ENCODE measurements around the gene SLC37A3.

DNA sequence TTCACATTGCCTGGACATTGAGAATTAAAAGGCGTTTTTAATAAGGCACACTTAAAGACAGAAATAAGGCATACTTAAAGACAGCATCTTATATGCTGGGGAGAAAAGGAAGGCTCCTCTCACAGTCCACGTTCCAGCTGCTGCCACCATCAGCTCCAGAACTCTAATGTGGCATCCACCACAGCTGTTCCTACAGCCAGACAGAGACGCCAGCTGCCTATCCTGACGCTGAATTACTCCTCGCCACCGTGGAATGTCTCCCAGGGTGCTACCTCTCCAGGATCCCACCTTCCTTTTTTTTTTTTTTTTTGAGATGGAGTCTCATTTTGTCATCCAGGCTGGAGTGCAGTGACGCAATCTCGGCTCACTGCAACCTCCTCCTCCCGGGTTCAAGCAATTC, 30.8 kb downstream of the SLC37A3 start:
- TF ChIP-seq, protein P1, sequence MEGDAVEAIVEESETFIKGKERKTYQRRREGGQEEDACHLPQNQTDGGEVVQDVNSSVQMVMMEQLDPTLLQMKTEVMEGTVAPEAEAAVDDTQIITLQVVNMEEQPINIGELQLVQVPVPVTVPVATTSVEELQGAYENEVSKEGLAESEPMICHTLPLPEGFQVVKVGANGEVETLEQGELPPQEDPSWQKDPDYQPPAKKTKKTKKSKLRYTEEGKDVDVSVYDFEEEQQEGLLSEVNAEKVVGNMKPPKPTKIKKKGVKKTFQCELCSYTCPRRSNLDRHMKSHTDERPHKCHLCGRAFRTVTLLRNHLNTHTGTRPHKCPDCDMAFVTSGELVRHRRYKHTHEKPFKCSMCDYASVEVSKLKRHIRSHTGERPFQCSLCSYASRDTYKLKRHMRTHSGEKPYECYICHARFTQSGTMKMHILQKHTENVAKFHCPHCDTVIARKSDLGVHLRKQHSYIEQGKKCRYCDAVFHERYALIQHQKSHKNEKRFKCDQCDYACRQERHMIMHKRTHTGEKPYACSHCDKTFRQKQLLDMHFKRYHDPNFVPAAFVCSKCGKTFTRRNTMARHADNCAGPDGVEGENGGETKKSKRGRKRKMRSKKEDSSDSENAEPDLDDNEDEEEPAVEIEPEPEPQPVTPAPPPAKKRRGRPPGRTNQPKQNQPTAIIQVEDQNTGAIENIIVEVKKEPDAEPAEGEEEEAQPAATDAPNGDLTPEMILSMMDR (IDR thresholded peaks at IDR 0.05), result no peak
- TF ChIP-seq POLR2A (IDR thresholded peaks at IDR 0.05), result no peak

All from upper lobe of left lung (tissue), 4 donors.